ENCODE results near the gene KCNK17.

Gene KCNK17

GRCh38 chr6:39266782-39267355, 47.4 kb downstream of the KCNK17 start:
- no peak for DNase-seq (ENCODE audit: low spot score)

- DNase-seq (ENCODE audit: low spot score), result no peak
These were observed 47.8 kb downstream of the KCNK17 start for GRCh38 chr6:39266375-39266774.

GRCh38 chr6:39263303-39264037, 50.7 kb downstream of the KCNK17 start:
- no peak for DNase-seq (ENCODE audit: low spot score)

GRCh38 chr6:39261751-39262150, 52.5 kb downstream of the KCNK17 start:
- DNase-seq (ENCODE audit: low spot score), result no peak

- no peak for DNase-seq (ENCODE audit: low spot score)
These were observed 53.3 kb downstream of the KCNK17 start for GRCh38 chr6:39260953-39261352.

- no peak for DNase-seq (ENCODE audit: low spot score)
These were observed 53.8 kb downstream of the KCNK17 start for GRCh38 chr6:39260456-39260855.

- no peak for DNase-seq (ENCODE audit: low spot score)
These were observed 57.8 kb downstream of the KCNK17 start for GRCh38 chr6:39256294-39256940.

GRCh38 chr6:39254999-39255535, 59.2 kb downstream of the KCNK17 start:
- DNase-seq (ENCODE audit: low spot score), result no peak

- no peak for DNase-seq (ENCODE audit: low spot score)
These were observed 62.8 kb downstream of the KCNK17 start for GRCh38 chr6:39251406-39251805.

GRCh38 chr6:39250507-39250906, 63.7 kb downstream of the KCNK17 start:
- DNase-seq (ENCODE audit: low spot score), result no peak

- DNase-seq (ENCODE audit: low spot score), result no peak
These were observed 64.9 kb downstream of the KCNK17 start for GRCh38 chr6:39249278-39249677.

Measured in globus pallidus (tissue), 1 donor.